Measurements from ENCODE around the gene RBM27. TPM values are rescaled to one million over a fixed set of nuclear protein-coding genes. Genes with fewer than 3 reads are reported as not detected.
"Not testable (repeated sequence)": the region's sequence is repeated elsewhere in the genome, so short reads cannot be mapped to it uniquely, and the experiment has no call there.

The RBM27 gene
- total RNA-seq, 4 donors from 2014 or later = 14.9 to 38.9 (median 17.3) TPM

- no peak for TF ChIP-seq CTCF (IDR thresholded peaks at IDR 0.05)
- ATAC-seq (ENCODE audit: low FRiP score) (no peak), DNase-seq (ENCODE audit: low spot score) (no peak)
Observed at GRCh38 chr5:146173597-146173996, 29.8 kb upstream of the RBM27 start.

DNA sequence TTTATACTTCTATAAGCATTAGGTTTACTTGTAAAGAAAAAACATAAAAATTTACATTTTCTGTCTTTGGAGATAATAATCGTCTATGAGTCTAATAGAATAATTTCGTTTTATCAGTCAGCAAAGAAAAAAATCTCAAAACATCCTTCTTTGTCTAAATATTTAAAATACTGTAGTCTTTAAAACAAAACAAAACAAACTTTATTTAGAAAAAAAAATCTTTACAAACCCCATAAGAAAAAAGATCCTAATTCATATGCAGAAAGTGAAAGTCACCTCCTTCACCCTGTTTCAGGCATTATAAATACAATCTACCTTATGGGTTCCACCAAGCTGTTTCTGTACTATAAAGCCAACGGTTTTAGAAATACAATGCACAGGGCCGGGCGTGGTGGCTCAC is 26.6 kb upstream of the RBM27 start:
- ATAC-seq (ENCODE audit: low FRiP score) = no peak
- TF ChIP-seq CTCF (IDR thresholded peaks at IDR 0.05) = no peak

GRCh38 chr5:146179696-146180095 is 23.7 kb upstream of the RBM27 start:
- no peak for TF ChIP-seq CTCF (IDR thresholded peaks at IDR 0.05)
- ATAC-seq (ENCODE audit: low FRiP score) = no peak
- DNase-seq (ENCODE audit: low spot score) = no peak

More for the DNA sequence above, 26.6 kb upstream of the RBM27 start:
- DNase-seq (ENCODE audit: low spot score) = no peak

DNA sequence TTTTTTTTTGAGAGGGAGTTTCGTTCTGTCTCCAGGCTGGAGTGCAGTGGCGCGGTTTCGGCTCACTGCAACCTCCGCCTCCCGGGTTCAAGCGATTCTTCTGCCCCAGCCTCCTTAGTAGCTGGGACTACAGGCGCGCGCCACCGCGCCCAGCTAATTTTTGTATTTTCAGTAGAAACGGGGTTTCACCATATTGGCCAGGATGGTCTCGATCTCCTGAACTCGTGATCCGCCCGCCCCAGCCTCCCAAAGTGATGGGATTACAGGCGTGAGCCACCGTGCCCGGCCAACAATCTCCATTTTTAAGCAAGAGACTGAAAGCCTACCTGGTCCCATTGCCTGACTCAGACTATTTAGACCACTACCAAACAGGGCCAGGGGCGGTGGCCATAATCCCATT is 20.0 kb upstream of the RBM27 start:
- not testable (repeated sequence) for DNase-seq (ENCODE audit: low spot score); ATAC-seq (ENCODE audit: low FRiP score)

DNA sequence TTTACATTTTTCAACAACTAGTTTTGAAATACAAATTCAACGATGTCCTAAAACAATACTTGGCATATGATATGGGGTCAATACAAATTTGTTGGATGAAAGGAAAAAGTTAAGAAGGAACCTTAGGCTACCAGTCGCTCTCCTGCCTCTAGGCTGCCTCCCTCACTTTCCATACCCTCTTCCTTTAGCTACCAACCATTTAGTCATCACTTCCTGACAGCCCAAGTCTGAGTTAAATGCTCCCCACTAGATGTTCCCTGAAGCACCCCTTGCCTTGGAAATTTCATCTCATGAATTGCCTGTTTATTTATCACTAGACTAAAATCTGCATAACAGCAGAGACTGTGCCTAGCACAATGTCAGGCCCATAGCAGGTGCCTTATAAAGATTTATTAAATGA is 18.2 kb upstream of the RBM27 start:
- no peak for TF ChIP-seq CTCF (IDR thresholded peaks at IDR 0.05)
- no peak for DNase-seq (ENCODE audit: low spot score)
- ATAC-seq (ENCODE audit: low FRiP score) = no peak

DNA sequence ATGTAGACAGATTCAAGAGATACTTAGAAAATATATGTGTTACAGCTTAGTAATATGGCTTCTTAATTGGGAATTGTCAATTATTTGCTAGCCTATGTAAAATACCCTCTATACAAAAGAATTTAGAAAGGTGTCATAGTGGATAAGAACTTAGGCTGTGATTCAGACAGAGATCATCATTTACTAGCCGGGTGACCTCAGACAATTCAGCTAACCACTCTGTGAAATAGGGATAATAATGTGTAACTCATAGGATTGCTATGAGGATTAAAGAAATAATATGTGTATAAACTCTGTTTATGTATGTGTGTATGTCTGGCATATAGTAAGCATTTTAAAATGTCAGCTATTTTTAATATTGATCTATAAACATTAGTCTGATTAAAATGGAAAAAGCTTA is 15.0 kb upstream of the RBM27 start:
- ATAC-seq (ENCODE audit: low FRiP score) (no peak), DNase-seq (ENCODE audit: low spot score) (no peak)
- no peak for TF ChIP-seq CTCF (IDR thresholded peaks at IDR 0.05)

GRCh38 chr5:146192571-146193043 is 10.8 kb upstream of the RBM27 start:
- no peak for DNase-seq (ENCODE audit: low spot score)
- TF ChIP-seq CTCF (IDR thresholded peaks at IDR 0.05) = no peak
- ATAC-seq (ENCODE audit: low FRiP score) = no peak

DNA sequence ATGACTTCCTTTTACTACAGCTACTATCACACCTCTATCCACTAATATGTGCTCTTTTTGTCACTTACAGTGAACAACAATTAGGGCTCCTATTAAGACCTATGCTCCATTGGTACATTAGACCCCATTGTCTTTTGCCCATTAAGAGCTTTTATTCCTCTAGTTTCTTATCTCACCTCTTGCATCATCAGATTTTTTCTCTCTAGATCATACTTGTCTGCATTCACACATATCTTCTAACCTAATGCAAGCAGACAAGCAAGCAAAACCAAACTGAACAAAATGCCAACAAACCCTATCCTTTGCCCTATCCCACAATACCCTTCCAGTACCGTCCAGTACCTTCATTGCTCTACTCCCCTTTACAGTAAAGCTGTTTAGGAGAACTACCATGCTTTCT is 10.1 kb upstream of the RBM27 start:
- DNase-seq (ENCODE audit: low spot score) (no peak), ATAC-seq (ENCODE audit: low FRiP score) (no peak)
- TF ChIP-seq CTCF (IDR thresholded peaks at IDR 0.05) = no peak

- not testable (repeated sequence) for ATAC-seq (ENCODE audit: low FRiP score); DNase-seq (ENCODE audit: low spot score)
Observed at GRCh38 chr5:146194997-146195396, 8.4 kb upstream of the RBM27 start.

Measured in omental fat pad (tissue), 4 donors.